Testis (tissue), 3 donors: ENCODE data around the gene HRH3. TPM values are rescaled to one million over a fixed set of nuclear protein-coding genes. Genes with fewer than 3 reads are reported as not detected.

Source experiments
- DNase-seq: peaks from one replicate; pipeline ENCODE4 v3.0.0-alpha.2; 2019
- H3K27ac ChIP-seq, 2 donors: fragments of 200-600 bp; sonication (generic); one replicate each; pipeline ENCODE4 v1.5.1; 2019
- H3K27me3 ChIP-seq: fragments of 200-600 bp; sonication (generic); one replicate; pipeline ENCODE4 v1.5.1; 2019
- H3K36me3 ChIP-seq: fragments of 200-600 bp; sonication (generic); one replicate; pipeline ENCODE4 v1.5.1; 2017; ENCODE audit warnings: low read depth; ENCODE audit errors: missing control alignments
- H3K4me1 ChIP-seq: fragments of 200-600 bp; sonication (generic); one replicate; pipeline ENCODE4 v1.5.1; 2019
- H3K4me3 ChIP-seq, 2 donors: fragments of 200-600 bp; sonication (generic); one replicate each; pipeline ENCODE4 v1.5.1; 2017 to 2019
- H3K9me3 ChIP-seq: fragments of 200-600 bp; sonication (generic); one replicate; pipeline ENCODE4 v1.5.1; 2017
- CTCF ChIP-seq, 3 experiments: fragments of 450-650 bp in 2 of 3; fragments of 200-600 bp in 1 of 3; sonication (generic) in 1 of 3; IDR thresholded peaks; one replicate each; pipeline ENCODE4 v1.5.1; 2016 to 2019; ENCODE audit warnings: antibody characterized with exemption in 3 of 3, mild to moderate bottlenecking in 2 of 3, moderate library complexity in 1 of 3
- POLR2A ChIP-seq: fragments of 450-650 bp; IDR thresholded peaks from one replicate; pipeline ENCODE4 v1.6.1; 2017; ENCODE audit warnings: antibody characterized with exemption, mild to moderate bottlenecking, moderate library complexity
- WGBS, 2 donors: methylation state at CpG; one replicate each; pipeline ENCODE4 v1.1.5; 2018; 5-methylcytosine and 5-hydroxymethylcytosine counted together
- intact Hi-C: fragments of 100-400 bp; cut with DNase I; formaldehyde crosslinking; loops from one replicate; pipeline ENCODE4 v1.15.1; 2023; ENCODE audit warnings: low total_unique reads
- polyA plus RNA-seq: library from polyadenylated mRNA; stranded (reverse); fragments of 350-450 nt; fragmentation: Illumina TruSeq; extraction: RNeasy Lipid Tissue Mini Kit (QIAGEN cat#74804); gene quantifications from one replicate; pipeline ENCODE4 v1.2.3, GENCODE V29; 2014; ENCODE audit warnings: low read depth, low replicate concordance; ENCODE audit not compliant: insufficient read depth
- total RNA-seq, 2 donors: library from RNA; depleted of rRNA; stranded (reverse); fragments of >200 nt; gene quantifications; one replicate each; pipeline ENCODE4 v1.2.3, GENCODE V29; 2016

HRH3 gene
- total and polyA plus RNA-seq, 3 donors from 2014 or later: 0.67 to 2.5 (median 1.1) TPM

DNA sequence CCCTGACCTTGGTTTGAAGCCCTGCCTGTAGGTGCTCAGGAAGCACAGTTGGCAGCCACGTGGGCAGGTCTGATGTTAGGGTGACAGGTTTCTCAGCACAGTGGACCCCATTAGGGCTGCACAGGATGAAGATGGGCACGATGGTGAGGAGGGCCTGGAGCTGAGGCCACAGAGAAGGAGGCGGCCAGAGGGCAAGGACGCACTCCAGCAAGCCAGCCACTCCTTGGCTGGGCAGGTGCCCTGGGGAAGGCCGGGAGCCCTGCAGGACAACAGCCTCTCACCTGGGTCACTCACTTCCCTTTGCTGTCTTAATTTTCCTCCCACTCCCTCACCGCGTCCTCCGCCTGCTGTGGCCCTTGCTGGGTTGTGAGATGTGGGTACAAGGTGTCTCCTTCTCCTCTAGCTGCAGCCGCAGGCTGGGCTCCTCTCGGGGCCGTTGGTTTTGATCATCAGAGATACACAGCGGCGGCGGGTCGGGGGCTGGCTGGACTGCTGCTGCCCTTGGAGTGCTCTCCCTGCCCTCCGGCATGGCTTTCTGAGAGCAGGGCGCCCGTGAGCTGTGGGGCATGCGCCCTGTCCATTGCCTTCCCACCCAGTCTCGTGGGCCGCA is 23.9 kb upstream of the HRH3 start:
- no peak overlapping the region for H3K4me3 ChIP-seq
- no peaks in the 10 kb centered on the region for H3K27me3 ChIP-seq
- intact Hi-C loops: no loop called here
- H3K4me1 ChIP-seq: peaks cover 32% of the 10 kb centered on the region
- no peak for DNase-seq
- no peaks in the 10 kb centered on the region for H3K9me3 ChIP-seq
- H3K36me3 ChIP-seq: no peaks in the 10 kb centered on the region
- no peak overlapping the region for H3K27ac ChIP-seq
- TF ChIP-seq CTCF (IDR thresholded peaks at IDR 0.05) (no peak), POLR2A (no peak)
- 75 to 76% methylated on average over 21 of the region's 21 CpGs for WGBS, 2 donors

GRCh38 chr20:62243106-62243505 is 23.0 kb upstream of the HRH3 start:
- no peak for TF ChIP-seq POLR2A
- no peak for TF ChIP-seq CTCF (IDR thresholded peaks at IDR 0.05)
- peaks cover 32% of the 10 kb centered on the region for H3K4me1 ChIP-seq
- WGBS, 2 donors: 90 to 93% methylated on average over 17 to 18 of the region's 22 CpGs
- no peak overlapping the region for H3K27ac ChIP-seq
- H3K27me3 ChIP-seq: no peaks in the 10 kb centered on the region
- H3K4me3 ChIP-seq: no peak overlapping the region
- no peaks in the 10 kb centered on the region for H3K36me3 ChIP-seq
- H3K9me3 ChIP-seq: no peaks in the 10 kb centered on the region
- no peak for DNase-seq
- intact Hi-C loops: no loop called here

DNA sequence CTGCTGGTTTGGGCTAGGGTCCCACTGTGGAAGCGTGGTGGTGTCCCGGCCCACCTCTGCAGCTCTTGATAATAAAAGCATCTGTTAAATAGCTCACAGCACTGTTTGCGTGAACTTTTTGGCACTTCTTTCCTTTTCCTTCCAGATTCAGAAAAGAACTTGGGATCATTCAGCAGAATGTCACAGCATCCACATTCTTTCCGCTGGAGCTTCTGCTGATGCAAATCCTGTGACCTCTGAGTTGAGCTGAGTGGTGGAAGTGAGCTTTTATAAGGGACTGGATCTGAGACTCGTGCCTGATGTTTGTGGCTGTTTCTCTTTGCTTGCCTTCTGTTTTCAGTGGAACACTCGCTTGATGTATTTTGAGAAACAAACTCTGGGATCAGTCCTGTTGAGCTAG is 22.1 kb upstream of the HRH3 start:
- Histone ChIP-seq H3K4me3 (no peak overlapping the region), H3K27me3 (no peaks in the 10 kb centered on the region), H3K36me3 (no peaks in the 10 kb centered on the region), H3K27ac (no peak overlapping the region), H3K9me3 (no peaks in the 10 kb centered on the region), H3K4me1 (peaks cover 35% of the 10 kb centered on the region)
- DNase-seq: no peak
- 85% methylated on average over 6 of the region's 6 CpGs for WGBS, 2 donors
- intact Hi-C loops: no loop called here
- TF ChIP-seq POLR2A: no peak
- no peak for TF ChIP-seq CTCF (IDR thresholded peaks at IDR 0.05)

DNA sequence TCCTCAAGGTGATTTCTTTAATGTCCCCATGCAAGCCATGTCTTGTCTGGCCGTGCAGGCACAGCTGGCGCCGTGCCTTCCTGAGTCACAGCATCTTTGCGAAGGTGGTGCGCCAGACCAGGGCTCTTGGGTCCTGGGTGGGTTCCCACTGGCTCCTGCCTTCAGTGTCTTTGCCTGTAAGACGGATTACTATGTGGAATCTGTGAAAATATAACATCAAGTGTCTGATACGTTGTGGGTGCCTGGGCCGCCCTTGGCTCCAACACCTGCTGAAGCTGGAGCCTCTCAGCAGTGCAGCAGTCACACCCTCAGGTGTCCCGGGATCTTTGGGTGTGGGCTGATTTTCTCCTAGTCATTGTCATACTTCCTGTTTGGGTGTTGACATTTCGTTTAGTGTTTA is 21.4 kb upstream of the HRH3 start:
- DNase-seq: no peak
- 78 to 88% methylated on average over 10 of the region's 10 CpGs for WGBS, 2 donors
- Histone ChIP-seq H3K4me3 (no peak overlapping the region), H3K27me3 (no peaks in the 10 kb centered on the region), H3K27ac (no peak overlapping the region), H3K9me3 (no peaks in the 10 kb centered on the region), H3K4me1 (peaks cover 31% of the 10 kb centered on the region), H3K36me3 (no peaks in the 10 kb centered on the region)
- intact Hi-C loops: no loop called here
- no peak for TF ChIP-seq CTCF (IDR thresholded peaks at IDR 0.05)
- no peak for TF ChIP-seq POLR2A

DNA sequence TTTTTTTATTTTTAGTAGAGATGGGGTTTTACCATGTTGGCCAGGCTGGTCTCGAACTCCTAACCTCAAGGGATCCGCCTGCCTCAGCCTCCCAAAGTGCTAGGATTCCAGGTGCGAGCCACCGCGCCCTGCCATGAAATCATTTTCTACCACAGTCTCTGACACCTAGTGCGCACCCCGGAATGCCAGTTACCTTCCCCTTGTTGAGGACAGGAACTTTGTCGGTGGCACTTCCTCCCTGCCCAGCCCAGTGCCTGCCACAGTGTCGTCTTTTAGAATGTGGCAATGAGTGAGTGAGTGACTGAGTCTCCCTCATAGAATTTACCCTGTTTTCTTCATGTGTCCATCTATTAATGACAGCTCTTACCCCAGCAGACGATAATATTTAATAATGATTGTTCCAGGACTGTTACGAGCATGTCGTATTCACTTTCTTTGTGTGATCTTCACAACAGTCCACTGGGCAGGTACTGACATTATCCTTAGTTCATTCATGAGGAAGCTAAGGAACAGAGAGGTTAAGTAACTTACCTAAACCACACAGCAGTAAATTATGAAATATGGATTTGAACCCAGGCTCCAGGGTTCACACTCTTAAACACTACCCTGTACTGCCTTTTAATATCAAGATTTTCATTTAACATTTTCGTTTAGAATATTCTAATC is 20.1 kb upstream of the HRH3 start:
- Histone ChIP-seq H3K36me3 (no peaks in the 10 kb centered on the region), H3K4me3 (no peak overlapping the region), H3K9me3 (no peaks in the 10 kb centered on the region), H3K4me1 (peaks cover 30% of the 10 kb centered on the region), H3K27ac (no peak overlapping the region), H3K27me3 (no peaks in the 10 kb centered on the region)
- no peak for DNase-seq
- intact Hi-C loops: no loop called here
- no peak for TF ChIP-seq POLR2A
- no peak for TF ChIP-seq CTCF (IDR thresholded peaks at IDR 0.05)
- 88 to 90% methylated on average over 13 of the region's 13 CpGs for WGBS, 2 donors
